ENCODE measurements around the gene COL25A1.
"Not testable (repeated sequence)": the region's sequence is repeated elsewhere in the genome, so short reads cannot be mapped to it uniquely, and the experiment has no call there.

Gene COL25A1

GRCh38 chr4:109119852-109120251 lies 182.6 kb downstream of the COL25A1 start:
- DNase-seq = no peak

GRCh38 chr4:109118635-109119034 lies 183.8 kb downstream of the COL25A1 start:
- no peak for DNase-seq

- no peak for DNase-seq
Measured at GRCh38 chr4:109114501-109114900, 188.0 kb downstream of the COL25A1 start.

- no peak for DNase-seq
Measured at GRCh38 chr4:109113521-109113920, 188.9 kb downstream of the COL25A1 start.

- DNase-seq = no peak
Measured at GRCh38 chr4:109111031-109111430, 191.4 kb downstream of the COL25A1 start.

GRCh38 chr4:109108215-109108614 lies 194.2 kb downstream of the COL25A1 start:
- not testable (repeated sequence) for DNase-seq

- DNase-seq = no peak
Measured at GRCh38 chr4:109094056-109094455, 208.4 kb downstream of the COL25A1 start.

- DNase-seq = no peak
Measured at GRCh38 chr4:109091727-109092409, 210.6 kb downstream of the COL25A1 start.

GRCh38 chr4:109083911-109084310 lies 218.5 kb downstream of the COL25A1 start:
- DNase-seq = no peak

- no peak for DNase-seq
Measured at GRCh38 chr4:109079731-109080130, 222.7 kb downstream of the COL25A1 start.

- no peak for DNase-seq
Measured at GRCh38 chr4:109079201-109079600, 223.3 kb downstream of the COL25A1 start.

- no peak for DNase-seq
Measured at GRCh38 chr4:109078724-109079123, 223.7 kb downstream of the COL25A1 start.

GRCh38 chr4:109077505-109077904 lies 225.0 kb downstream of the COL25A1 start:
- no peak for DNase-seq

- DNase-seq = not testable (repeated sequence)
Measured at GRCh38 chr4:109076709-109077108, 225.7 kb downstream of the COL25A1 start.

GRCh38 chr4:109075621-109076020 lies 226.8 kb downstream of the COL25A1 start:
- no peak for DNase-seq

- no peak for DNase-seq
Measured at GRCh38 chr4:109072595-109072994, 229.9 kb downstream of the COL25A1 start.

- not testable (repeated sequence) for DNase-seq
Measured at GRCh38 chr4:109070677-109071076, 231.8 kb downstream of the COL25A1 start.

GRCh38 chr4:109067508-109068235 lies 234.8 kb downstream of the COL25A1 start:
- DNase-seq = no peak

- DNase-seq = no peak
Measured at GRCh38 chr4:109065006-109065405, 237.5 kb downstream of the COL25A1 start.

GRCh38 chr4:109053257-109053656 lies 249.2 kb downstream of the COL25A1 start:
- DNase-seq = no peak

- DNase-seq = no peak
Measured at GRCh38 chr4:109052821-109053220, 249.6 kb downstream of the COL25A1 start.

GRCh38 chr4:109051054-109051453 lies 251.4 kb downstream of the COL25A1 start:
- no peak for DNase-seq

GRCh38 chr4:109049926-109050325 lies 252.5 kb downstream of the COL25A1 start:
- no peak for DNase-seq

GRCh38 chr4:109046471-109047201 lies 255.8 kb downstream of the COL25A1 start:
- DNase-seq = no peak
